ENCODE data around the gene ATG9B. TPM values are rescaled to one million over a fixed set of nuclear protein-coding genes. Genes with fewer than 3 reads are reported as not detected.

The ATG9B gene
- total and polyA plus RNA-seq, 2 of the 13 experiments (the other 11 are each of a cell fraction or from before 2014, with no cell fraction given) = 0.24 TPM; not detected in 1

- TF ChIP-seq ZBED4 (CRISPR knock-in tag; IDR thresholded peaks at IDR 0.05; ENCODE audit: borderline replicate concordance) = no peak
- no peak for TF ChIP-seq ZHX1 (CRISPR knock-in tag; IDR thresholded peaks at IDR 0.05; ENCODE audit: low read depth)
- TF ChIP-seq ZNF256 (CRISPR knock-in tag; conservative IDR thresholded peaks at IDR 0.05) = 0 out of 2 replicates have a peak, but pooled peaks have one; percentile 38
- no peak for TF ChIP-seq ZXDC (CRISPR knock-in tag; IDR thresholded peaks at IDR 0.05)
- no peak for TF ChIP-seq ZIK1 (CRISPR knock-in tag; IDR thresholded peaks at IDR 0.05; ENCODE audit: borderline replicate concordance, low read depth)
- 0 out of 2 replicates have a peak, but pooled peaks have one; percentile 39 for TF ChIP-seq ZNF513 (CRISPR knock-in tag; conservative IDR thresholded peaks at IDR 0.05)
- TF ChIP-seq RXRB (CRISPR knock-in tag; IDR thresholded peaks at IDR 0.05; ENCODE audit: borderline replicate concordance) = no peak; the same call in 1 of the 2 replicates
- TF ChIP-seq SIX1 (CRISPR knock-in tag; IDR thresholded peaks at IDR 0.05; ENCODE audit: borderline replicate concordance) = no peak
- no peak for TF ChIP-seq ARNT (IDR thresholded peaks at IDR 0.05)
- TF ChIP-seq FOXP4 (CRISPR knock-in tag; IDR thresholded peaks at IDR 0.05) = no peak
- TF ChIP-seq MAFK (conservative IDR thresholded peaks at IDR 0.05 in 1 of 2, IDR thresholded peaks at IDR 0.05 in 1 of 2; ENCODE audit: low read length in 2 of 2) = no peak
- TF ChIP-seq ZNF414 (CRISPR knock-in tag; IDR thresholded peaks at IDR 0.05) = no peak
- TF ChIP-seq JUN (CRISPR knock-in tag; IDR thresholded peaks at IDR 0.05) = peak; percentile 67; the same call in 1 of the 2 replicates
These were observed 33.9 kb upstream of the ATG9B start (continued) for GRCh38 chr7:151057989-151058780.
